ENCODE results near the gene IL17RE. TPM values are rescaled to one million over a fixed set of nuclear protein-coding genes. Genes with fewer than 3 reads are reported as not detected.

The IL17RE gene
- total and polyA plus RNA-seq, 2 of the 13 experiments (the other 11 are each of a cell fraction or from before 2014, with no cell fraction given): 14.5 to 24.1 TPM

- TF ChIP-seq THYN1 (CRISPR knock-in tag; IDR thresholded peaks at IDR 0.05; ENCODE audit: borderline replicate concordance, low read depth) (no peak), ZNF225 (CRISPR knock-in tag; IDR thresholded peaks at IDR 0.05) (no peak), KDM5A (IDR thresholded peaks at IDR 0.05; ENCODE audit: borderline replicate concordance, low read length) (no peak), ZNF570 (CRISPR knock-in tag; IDR thresholded peaks at IDR 0.05; ENCODE audit: borderline replicate concordance) (no peak), SAP130 (CRISPR knock-in tag; IDR thresholded peaks at IDR 0.05; ENCODE audit: low read depth) (peak; percentile 73), SRSF4 (IDR thresholded peaks at IDR 0.05; ENCODE audit: low read depth, low read length, poor library complexity, severe bottlenecking) (no peak), ZFY (CRISPR knock-in tag; IDR thresholded peaks at IDR 0.05) (no peak), ZBTB10 (CRISPR knock-in tag; IDR thresholded peaks at IDR 0.05; ENCODE audit: borderline replicate concordance) (no peak), LCORL (IDR thresholded peaks at IDR 0.05) (no peak), LCORL (CRISPR knock-in tag; IDR thresholded peaks at IDR 0.05) (peak; percentile 75), ZC3H13 (CRISPR knock-in tag; IDR thresholded peaks at IDR 0.05) (no peak), GMEB1 (CRISPR knock-in tag; IDR thresholded peaks at IDR 0.05; ENCODE audit: borderline replicate concordance) (no peak), ZNF160 (CRISPR knock-in tag; IDR thresholded peaks at IDR 0.05) (no peak), GATAD1 (CRISPR knock-in tag; IDR thresholded peaks at IDR 0.05) (no peak; the same call in 1 of the 2 replicates), SAFB2 (CRISPR knock-in tag; IDR thresholded peaks at IDR 0.05; ENCODE audit: borderline replicate concordance, low read depth) (no peak), KMT2B (CRISPR knock-in tag; IDR thresholded peaks at IDR 0.05) (no peak), ISL2 (CRISPR knock-in tag; IDR thresholded peaks at IDR 0.05) (no peak), HCFC1 (IDR thresholded peaks at IDR 0.05; ENCODE audit: low read depth, low read length) (no peak), ZNF205 (CRISPR knock-in tag; IDR thresholded peaks at IDR 0.05) (no peak), ZNF362 (CRISPR knock-in tag; IDR thresholded peaks at IDR 0.05; ENCODE audit: borderline replicate concordance) (peak; percentile 20; the same call in 1 of the 2 replicates), ZKSCAN5 (CRISPR knock-in tag; IDR thresholded peaks at IDR 0.05) (peak; percentile 98), MXD3 (CRISPR knock-in tag; IDR thresholded peaks at IDR 0.05) (no peak), ZNF317 (CRISPR knock-in tag; IDR thresholded peaks at IDR 0.05) (no peak), ZBTB21 (CRISPR knock-in tag; IDR thresholded peaks at IDR 0.05) (no peak), POLR2G (IDR thresholded peaks at IDR 0.05; ENCODE audit: low read depth, low read length) (peak; percentile 65), ZNF580 (CRISPR knock-in tag; IDR thresholded peaks at IDR 0.05; ENCODE audit: borderline replicate concordance, low read depth) (peak; percentile 54; the same call in 1 of the 2 replicates)
These were observed 23.9 kb upstream of the IL17RE start (continued) for GRCh38 chr3:9878700-9879099.

Measured in HepG2 (cell line).